ENCODE results near the gene PLA2G4A. TPM values are rescaled to one million over a fixed set of nuclear protein-coding genes. Genes with fewer than 3 reads are reported as not detected.

Gene PLA2G4A
- total RNA-seq, 1 experiment from 2014 or later, result not detected

DNA sequence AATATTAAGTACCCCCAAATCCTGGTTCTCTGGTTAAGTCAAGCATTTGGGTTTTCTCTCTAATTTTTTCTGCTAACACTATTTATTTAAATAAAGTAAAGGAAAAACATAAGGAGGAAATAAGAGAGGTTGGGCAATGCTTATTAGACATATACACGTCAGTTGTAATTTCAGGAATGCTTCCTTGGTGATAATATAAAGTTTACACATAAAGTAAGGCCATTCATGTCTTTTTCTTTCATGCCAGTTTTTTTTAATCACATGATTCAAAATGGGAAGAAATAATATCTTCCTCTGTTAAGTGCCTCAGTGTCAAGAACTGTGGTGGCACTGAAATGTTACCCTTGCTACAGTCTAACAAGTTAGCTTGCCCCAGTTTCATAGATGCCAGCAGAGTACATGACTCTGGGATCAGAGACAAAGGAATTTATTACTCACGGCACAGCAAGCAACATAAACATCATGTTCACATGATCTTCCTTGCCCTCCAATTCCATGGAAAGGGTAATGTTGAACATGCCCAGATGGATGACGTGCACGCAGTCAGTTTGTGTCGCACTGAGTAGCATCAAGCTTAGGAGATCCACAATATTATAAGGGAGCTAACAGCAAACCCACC is 184.9 kb downstream of the PLA2G4A start:
- DNase-seq (ENCODE audit: low read depth, low spot score) (no peak), ATAC-seq (no peak)
- in situ Hi-C loops (cut with HindIII; ENCODE audit: low pct_unique_long_range_greater_than_20kb, low sequenced_read_pairs) (no loop called here), intact Hi-C loops (cut with micrococcal nuclease; ENCODE audit: unreplicated experiment) (no loop called here)
- BruUV-seq (replicated peaks), result no TSS peak
- no peak for TF ChIP-seq SIN3A (IDR thresholded peaks at IDR 0.05; ENCODE audit: borderline replicate concordance, insufficient read depth, low read depth, low read length)
- TF ChIP-seq TCF7L2 (IDR thresholded peaks at IDR 0.05; ENCODE audit: low read depth, low read length), result no peak
- no peak for TF ChIP-seq POLR2AphosphoS5 (IDR thresholded peaks at IDR 0.05; ENCODE audit: low read depth, low read length)
- TF ChIP-seq, protein P1, sequence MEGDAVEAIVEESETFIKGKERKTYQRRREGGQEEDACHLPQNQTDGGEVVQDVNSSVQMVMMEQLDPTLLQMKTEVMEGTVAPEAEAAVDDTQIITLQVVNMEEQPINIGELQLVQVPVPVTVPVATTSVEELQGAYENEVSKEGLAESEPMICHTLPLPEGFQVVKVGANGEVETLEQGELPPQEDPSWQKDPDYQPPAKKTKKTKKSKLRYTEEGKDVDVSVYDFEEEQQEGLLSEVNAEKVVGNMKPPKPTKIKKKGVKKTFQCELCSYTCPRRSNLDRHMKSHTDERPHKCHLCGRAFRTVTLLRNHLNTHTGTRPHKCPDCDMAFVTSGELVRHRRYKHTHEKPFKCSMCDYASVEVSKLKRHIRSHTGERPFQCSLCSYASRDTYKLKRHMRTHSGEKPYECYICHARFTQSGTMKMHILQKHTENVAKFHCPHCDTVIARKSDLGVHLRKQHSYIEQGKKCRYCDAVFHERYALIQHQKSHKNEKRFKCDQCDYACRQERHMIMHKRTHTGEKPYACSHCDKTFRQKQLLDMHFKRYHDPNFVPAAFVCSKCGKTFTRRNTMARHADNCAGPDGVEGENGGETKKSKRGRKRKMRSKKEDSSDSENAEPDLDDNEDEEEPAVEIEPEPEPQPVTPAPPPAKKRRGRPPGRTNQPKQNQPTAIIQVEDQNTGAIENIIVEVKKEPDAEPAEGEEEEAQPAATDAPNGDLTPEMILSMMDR (IDR thresholded peaks at IDR 0.05), result no peak
- TF ChIP-seq, protein P2, sequence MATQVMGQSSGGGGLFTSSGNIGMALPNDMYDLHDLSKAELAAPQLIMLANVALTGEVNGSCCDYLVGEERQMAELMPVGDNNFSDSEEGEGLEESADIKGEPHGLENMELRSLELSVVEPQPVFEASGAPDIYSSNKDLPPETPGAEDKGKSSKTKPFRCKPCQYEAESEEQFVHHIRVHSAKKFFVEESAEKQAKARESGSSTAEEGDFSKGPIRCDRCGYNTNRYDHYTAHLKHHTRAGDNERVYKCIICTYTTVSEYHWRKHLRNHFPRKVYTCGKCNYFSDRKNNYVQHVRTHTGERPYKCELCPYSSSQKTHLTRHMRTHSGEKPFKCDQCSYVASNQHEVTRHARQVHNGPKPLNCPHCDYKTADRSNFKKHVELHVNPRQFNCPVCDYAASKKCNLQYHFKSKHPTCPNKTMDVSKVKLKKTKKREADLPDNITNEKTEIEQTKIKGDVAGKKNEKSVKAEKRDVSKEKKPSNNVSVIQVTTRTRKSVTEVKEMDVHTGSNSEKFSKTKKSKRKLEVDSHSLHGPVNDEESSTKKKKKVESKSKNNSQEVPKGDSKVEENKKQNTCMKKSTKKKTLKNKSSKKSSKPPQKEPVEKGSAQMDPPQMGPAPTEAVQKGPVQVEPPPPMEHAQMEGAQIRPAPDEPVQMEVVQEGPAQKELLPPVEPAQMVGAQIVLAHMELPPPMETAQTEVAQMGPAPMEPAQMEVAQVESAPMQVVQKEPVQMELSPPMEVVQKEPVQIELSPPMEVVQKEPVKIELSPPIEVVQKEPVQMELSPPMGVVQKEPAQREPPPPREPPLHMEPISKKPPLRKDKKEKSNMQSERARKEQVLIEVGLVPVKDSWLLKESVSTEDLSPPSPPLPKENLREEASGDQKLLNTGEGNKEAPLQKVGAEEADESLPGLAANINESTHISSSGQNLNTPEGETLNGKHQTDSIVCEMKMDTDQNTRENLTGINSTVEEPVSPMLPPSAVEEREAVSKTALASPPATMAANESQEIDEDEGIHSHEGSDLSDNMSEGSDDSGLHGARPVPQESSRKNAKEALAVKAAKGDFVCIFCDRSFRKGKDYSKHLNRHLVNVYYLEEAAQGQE (IDR thresholded peaks at IDR 0.05; ENCODE audit: insufficient read depth in 1 of 2, low read depth in 2 of 2, low read length in 1 of 2), result no peak
- Histone ChIP-seq H3K27me3 (ENCODE audit: control insufficient read depth, insufficient read depth, low read length) (no peaks in the 10 kb centered on the region), H3K9me3 (ENCODE audit: control insufficient read depth, insufficient read depth, low read depth, low read length) (no peaks in the 10 kb centered on the region), H3K36me3 (ENCODE audit: control insufficient read depth, insufficient read depth, low read length) (no peaks in the 10 kb centered on the region), H3K4me3 (ENCODE audit: low read depth in 2 of 2, low read length in 2 of 2) (no peak overlapping the region), H3K27ac (ENCODE audit: low read length) (no peak overlapping the region), H3K4me1 (ENCODE audit: control insufficient read depth, insufficient read depth, low read length) (no peaks in the 10 kb centered on the region)
- POLR2A ChIA-PET, result no interaction called here
- CTCF ChIA-PET, result no interaction called here

DNA sequence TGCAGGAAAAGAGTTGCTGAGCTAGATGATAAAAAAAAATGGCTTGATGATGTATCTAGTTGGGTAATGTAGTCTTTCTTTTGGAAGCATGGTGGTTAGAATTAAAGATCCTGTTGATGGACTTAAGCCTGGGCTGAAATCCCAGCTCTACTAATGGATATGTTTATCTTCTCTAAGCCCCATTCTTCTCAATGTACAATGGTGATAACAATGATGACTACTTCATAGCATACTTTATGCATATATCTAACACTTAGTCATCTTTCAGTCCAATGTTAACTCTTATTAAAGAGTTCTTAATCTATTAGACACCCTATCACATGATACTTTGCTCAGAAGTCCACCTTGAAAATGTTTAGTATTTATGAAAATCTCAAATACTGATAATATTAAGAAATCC is 189.5 kb downstream of the PLA2G4A start:
- Histone ChIP-seq H3K9me3 (ENCODE audit: control insufficient read depth, insufficient read depth, low read depth, low read length) (no peaks in the 10 kb centered on the region), H3K36me3 (ENCODE audit: control insufficient read depth, insufficient read depth, low read length) (no peaks in the 10 kb centered on the region), H3K4me3 (ENCODE audit: low read depth in 2 of 2, low read length in 2 of 2) (no peak overlapping the region), H3K27me3 (ENCODE audit: control insufficient read depth, insufficient read depth, low read length) (no peaks in the 10 kb centered on the region), H3K4me1 (ENCODE audit: control insufficient read depth, insufficient read depth, low read length) (no peaks in the 10 kb centered on the region), H3K27ac (ENCODE audit: low read length) (no peak overlapping the region)
- no peak for ATAC-seq
- DNase-seq (ENCODE audit: low read depth, low spot score), result no peak
- intact Hi-C loops (cut with micrococcal nuclease; ENCODE audit: unreplicated experiment) (no loop called here), in situ Hi-C loops (cut with HindIII; ENCODE audit: low pct_unique_long_range_greater_than_20kb, low sequenced_read_pairs) (no loop called here)
- POLR2A ChIA-PET, result no interaction called here
- TF ChIP-seq SIN3A (IDR thresholded peaks at IDR 0.05; ENCODE audit: borderline replicate concordance, insufficient read depth, low read depth, low read length), result no peak
- TF ChIP-seq, protein P2 (IDR thresholded peaks at IDR 0.05; ENCODE audit: insufficient read depth in 1 of 2, low read depth in 2 of 2, low read length in 1 of 2), result no peak
- no peak for TF ChIP-seq POLR2AphosphoS5 (IDR thresholded peaks at IDR 0.05; ENCODE audit: low read depth, low read length)
- TF ChIP-seq, protein P1 (IDR thresholded peaks at IDR 0.05), result no peak
- TF ChIP-seq TCF7L2 (IDR thresholded peaks at IDR 0.05; ENCODE audit: low read depth, low read length), result no peak
- BruUV-seq (replicated peaks), result no TSS peak
- CTCF ChIA-PET, result no interaction called here
